ENCODE data around the gene PLCB1.
"Not testable (repeated sequence)": the region's sequence is repeated elsewhere in the genome, so short reads cannot be mapped to it uniquely, and the experiment has no call there.

PLCB1 gene

DNA sequence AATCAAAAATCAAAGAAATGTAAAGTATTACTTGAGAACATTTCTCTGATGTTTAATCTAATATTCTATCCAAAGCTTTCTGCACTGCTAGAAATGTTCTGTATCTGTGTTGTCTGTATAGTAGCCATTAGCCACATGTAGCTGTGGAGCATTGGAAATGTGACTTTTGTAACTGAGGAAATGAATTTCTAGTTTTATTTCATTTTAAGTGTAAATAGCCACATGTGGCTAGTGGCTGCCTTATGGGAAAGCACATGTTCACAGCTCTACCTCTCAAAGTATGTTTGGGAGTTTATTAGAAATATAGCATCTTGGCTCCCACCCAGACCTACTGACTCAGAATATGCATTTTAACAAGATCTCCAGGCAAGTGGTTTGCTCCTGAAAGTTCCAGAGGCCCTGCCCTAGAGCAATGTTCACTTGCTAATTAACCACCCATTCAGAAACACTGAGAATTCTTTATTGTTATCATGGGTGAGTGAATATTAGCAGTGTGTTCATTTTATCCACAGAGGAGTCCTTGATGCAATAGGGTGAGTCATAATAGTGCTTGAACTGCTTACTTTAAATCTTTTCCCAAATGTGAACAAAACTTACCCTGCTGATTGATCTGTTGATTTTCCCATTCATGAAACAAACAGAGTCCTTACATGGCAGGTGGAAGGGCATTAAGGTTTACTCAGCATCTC is 282.7 kb downstream of the PLCB1 start:
- DNase-seq: no peak

DNA sequence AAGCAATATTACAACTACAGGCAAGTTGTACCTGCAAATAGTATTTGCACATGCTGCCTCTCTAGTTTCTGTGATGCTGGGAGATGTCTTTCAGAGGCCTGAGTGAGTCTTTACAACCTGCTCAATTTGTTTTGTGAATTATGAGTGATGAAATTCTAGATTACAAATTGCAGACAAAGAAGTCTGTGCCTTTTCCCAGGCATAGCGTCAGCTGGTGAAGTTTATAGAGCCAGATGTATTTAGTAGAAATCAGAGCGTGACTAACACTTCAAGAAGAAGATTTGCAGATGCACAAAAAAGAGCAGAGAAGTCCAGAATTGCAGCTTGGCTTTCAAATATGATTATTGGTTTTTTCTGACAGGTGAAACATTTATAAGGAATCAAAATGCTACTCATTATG is 289.9 kb downstream of the PLCB1 start:
- DNase-seq: no peak

DNA sequence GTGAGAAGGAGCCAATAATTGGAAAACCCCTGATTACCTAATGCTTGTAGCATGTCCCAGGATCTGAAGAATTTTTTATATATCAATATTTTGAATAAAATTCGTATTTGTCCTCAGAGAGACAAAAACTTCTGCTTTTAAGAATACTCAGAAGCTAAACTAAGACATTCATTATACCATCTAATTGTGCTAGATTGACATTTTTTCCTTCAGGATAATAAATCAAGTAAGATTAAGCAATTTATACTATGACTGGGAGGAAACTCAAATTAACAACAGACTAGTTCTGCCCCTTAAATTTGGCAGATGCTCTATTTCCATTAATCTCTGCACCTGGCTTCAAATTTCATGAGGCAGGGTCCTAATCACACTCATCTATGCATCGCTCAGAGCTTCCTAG is 291.4 kb downstream of the PLCB1 start:
- no peak for DNase-seq

DNA sequence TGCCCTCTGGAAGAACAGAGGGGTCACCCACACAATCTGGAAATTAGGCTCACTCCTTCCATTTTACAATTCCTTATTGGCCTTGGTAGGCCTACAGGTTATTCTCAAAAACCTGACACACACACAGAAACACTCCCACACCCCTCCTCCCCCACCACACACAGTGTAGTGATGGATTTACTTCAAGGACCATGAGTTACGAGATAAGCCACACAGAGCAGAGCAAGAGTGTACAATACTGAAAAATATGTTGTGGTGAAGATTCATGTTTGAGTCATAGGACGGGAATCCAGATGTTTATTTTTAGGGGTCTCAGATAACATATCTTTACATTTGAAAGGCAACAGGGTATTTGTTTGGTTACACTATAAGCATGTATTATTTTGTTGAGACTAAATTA is 291.9 kb downstream of the PLCB1 start:
- DNase-seq: no peak

DNA sequence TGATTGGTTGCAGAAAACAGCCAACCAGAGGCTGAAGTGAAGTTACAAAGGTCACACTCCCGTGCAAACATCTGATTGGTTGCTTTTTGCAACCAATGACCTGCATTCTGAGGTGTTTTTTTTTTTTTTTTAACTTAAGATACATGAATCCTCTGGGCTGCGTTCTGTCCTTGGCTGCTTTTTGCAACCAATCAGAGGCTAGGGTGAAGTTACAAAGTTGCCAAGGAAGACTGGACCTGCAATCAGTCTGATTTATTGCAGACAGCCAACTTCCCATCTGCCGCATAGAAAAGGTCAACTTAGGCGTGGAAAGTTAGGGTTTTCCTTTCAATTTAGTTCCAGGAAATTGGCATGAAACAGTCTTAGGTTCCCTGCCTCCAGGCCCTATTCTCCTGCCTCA is 292.9 kb downstream of the PLCB1 start:
- no peak for DNase-seq

DNA sequence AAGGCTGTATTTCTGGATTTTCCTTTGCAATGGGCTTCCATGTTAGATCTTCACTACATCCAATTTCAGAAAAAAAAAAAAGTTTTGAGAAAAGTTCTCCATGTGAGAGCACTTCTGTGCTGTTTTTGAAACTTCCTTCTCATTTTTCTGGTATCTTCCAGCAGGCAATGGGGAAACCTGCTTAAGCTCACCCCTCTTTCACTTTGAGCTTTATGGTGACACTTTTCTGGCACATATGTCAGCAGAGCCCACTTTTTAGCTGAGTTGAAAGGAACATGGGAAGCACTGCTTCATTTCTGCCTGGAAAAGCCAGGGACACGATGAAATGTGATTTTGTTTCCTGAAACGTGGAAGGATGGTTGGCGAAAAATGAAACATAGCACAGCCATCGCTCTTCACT is 293.7 kb downstream of the PLCB1 start:
- no peak for DNase-seq

DNA sequence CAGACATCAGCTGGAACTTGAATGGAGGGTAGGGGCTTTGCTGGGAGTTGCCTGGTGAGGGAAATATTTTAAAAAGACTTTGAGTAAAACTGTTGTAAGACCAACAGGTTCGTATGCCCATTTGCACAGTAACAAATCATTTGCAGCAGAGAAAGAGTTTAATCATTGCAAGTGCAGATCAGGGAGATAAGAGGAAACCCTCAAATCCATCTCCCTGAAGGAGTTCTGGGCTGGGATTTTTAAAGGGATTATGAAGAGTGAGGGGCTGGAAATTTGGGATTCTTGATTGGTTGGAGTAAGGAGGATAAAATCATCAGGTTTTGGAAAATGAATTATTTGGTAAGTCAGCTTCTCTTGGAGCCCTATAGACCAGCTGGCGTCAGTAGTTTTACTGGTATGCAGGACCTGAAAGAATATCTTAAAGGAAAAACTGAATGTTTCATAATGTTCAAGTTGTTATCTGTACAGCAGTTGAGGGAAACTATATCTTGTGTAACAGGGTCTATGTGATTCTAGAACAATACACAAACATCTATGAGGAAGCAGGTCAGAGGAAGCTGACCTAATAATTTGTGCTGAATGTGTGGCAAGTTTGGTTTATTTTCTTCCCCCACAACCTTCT is 295.5 kb downstream of the PLCB1 start:
- DNase-seq: no peak

DNA sequence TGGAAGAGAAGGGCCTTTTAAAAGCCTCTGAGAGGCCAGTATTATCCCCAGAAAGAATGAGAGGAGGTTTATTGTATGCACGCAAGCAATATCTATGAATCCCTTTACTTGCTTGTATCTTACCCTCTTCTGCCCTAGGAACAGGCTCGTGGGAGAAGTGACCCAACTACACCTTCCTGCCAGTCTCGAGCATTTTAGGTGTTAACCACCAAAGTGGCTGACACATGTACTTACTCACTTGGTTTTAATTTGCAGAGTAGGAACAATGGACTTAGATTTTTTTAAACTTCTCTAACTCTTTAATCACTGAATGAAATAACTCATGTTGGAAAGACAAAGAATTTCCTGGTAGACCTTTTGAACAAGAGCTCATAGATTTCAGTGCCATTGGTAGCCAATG is 296.9 kb downstream of the PLCB1 start:
- DNase-seq: no peak

DNA sequence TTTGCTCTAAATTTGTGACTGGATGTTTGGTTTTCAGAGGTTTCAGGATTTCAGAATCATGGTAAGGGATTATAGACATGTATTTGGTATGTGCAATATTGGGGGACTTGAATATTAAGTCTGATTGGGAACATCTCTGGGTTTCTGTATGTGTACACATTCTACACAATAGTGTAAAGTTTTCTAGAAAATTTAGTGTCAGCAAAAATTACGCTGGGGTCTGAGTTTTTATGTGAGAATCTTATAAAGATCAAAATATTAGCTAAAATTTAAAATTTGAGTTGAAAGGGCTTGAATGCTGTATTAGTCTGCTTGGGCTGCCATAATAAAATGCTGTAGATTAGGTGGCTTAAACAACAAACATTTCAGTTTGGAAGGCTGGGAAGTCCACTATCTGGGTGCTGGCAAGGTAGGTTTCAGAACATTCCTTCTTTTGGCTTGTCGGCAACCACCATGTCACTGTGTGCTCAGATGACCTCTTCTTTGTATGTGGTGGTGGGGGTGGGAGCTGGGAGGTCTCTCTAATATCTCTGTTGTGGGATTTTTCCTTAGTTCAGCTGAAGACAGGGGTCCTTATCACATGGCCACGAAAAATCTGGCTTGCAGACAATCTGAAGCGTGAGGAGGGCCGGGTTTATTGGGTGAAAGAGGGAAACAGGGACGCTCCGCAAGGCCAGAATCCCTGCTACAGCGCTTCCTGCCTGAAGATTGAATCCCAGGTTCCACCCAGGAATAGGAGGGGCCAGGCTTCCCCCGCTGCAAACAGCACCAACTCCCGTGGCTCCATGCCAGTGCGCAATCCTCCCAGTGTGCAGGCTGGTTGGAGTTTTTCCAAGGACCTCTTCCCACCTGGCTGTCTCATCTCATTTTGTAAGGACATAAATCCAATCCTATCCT is 299.7 kb downstream of the PLCB1 start:
- no peak for DNase-seq

DNA sequence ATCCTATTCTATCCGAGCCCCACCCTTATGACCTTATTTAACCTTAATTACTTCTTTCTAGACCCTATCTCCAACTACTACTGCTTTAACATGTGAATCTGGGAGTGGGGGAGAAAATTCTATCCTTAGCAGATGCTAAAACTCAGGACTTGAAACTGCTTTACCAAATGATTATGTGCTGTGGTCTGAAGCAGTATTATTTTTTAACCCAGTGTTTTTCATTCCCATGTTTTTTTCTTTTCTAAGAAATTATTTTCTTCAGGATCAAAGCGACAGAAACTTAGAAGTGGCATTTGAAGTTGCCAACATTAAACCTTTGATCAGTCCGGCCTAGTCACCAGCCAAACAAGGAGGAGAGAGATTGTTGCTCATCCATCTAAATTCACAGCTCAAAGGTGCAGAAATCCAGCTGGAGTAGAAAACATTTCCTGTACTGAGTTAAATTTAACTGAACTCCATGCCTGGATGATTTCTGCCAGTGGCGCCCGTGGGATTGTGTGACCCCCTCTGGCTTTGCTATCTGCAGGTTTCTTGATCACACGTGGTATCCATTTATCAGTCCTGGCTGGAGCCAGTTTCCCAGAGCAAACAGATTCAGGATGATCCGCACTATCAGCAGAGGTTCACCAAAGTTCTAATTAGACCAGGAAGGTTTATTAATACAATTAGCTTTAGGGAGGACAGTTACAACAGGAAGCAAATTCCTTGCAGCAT is 300.5 kb downstream of the PLCB1 start:
- DNase-seq: no peak

DNA sequence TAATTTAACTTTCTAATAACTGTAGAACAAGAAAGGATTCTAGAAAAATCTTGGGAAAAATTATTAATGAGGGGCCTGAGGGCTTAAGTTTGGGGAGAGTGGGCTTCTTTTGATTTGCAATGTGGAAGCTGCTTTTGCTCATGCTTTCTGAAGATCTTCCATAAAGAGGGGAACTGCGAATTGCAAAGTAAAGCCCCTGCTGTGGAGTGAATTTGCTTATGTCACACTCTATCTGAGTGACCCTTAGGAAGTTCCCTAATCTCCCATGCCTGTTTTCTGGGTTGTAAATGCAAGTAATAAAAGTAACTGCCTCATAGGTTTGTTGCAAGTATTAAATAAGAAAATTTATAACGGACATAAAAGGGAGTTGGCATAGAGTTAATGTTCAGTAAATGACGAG is 301.2 kb downstream of the PLCB1 start:
- DNase-seq: no peak

DNA sequence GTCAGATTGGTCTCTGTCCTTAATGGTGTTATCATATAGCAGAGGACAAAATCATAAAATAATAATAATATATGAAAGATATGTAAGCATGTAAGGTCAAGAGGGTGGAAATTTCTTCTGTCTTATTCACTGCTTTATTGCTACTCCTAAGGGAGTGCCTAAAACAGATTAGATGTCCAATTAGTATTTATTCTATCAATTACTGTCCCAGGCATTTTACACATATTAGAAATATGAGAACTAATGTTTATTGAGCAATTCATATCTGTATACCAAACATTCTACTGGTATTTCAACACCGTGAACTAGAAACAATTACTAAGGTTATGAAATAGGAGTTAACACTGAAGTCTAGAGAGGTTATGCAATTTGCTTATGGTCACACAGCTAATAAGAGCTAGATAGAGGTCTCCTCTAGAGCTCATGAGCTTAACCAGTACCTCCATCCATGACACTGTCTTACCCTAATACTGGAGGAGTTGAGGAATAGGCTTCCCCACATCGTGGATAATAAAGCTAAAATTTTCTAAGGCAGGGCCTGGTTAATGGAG is 302.3 kb downstream of the PLCB1 start:
- DNase-seq: no peak

DNA sequence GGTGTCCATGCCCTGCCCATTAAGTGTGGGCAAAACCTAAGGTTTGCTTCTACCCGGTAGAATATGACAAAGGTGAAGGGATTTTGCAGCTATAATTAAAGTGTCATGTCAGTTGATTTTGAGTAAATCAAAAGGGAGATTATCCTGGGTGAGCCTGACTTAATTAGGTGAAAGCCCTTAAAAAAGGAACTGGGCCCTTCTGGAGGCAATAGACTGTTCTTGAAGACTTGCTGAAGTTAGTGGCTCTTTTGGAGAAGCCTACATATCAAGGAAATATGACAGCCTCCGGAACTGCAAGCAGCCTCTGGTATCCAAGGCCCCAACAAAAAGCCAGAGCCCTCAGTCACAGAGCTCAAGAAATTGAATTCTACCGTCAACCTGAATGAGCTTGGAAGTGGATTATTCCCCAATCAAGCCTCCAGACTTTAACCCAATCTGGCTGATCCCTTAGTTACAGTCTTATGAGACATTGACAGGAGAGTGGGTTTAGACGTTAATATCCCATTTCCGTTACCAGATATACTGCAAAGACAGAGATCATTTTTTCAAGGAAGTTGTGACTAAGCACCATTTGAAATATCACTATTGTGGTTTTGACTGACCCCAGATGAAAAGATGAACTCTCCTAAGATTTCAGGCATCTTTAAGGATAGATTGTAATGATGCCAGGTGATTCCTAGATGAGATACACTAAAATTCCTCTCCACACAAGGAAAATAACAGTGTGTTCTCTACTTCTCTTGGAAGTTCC is 303.4 kb downstream of the PLCB1 start:
- DNase-seq: no peak

DNA sequence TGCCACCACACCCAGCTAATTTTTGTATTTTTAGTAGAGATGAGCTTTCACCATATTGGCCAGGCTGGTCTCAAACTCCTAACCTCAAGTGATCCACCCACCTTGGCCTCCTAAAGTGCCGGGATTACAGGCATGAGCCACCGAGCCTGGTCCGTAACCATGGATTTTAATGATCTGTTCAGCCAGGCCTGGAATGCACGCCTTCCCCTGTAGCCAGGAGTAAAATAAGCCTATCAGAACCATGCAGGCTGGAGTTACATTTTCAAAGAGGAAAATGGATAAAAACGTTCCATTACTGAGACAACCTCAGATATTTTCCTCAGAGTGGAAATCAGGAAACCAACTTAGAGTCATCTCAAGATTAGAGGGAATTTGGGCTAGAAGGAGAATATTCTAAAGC is 304.9 kb downstream of the PLCB1 start:
- not testable (repeated sequence) for DNase-seq

DNA sequence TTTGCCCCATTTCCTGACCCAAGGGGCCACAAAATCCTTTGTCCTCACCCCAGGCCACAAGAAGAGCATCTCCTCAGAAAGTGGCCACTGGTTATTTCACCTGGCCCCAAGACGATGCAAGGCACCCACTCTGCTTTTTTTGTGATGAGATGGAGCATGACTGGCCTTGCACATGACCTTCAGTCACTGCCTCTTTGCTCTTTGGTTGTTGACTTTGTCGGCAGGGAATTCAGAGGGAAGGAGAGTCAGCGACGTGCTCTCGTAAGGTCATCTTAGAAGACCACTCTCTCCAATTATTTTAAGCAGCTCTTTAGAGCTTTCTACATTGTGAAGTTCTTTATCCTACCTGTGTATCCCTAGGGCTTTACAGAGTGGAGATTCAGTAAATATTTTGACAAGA is 306.7 kb downstream of the PLCB1 start:
- no peak for DNase-seq

DNA sequence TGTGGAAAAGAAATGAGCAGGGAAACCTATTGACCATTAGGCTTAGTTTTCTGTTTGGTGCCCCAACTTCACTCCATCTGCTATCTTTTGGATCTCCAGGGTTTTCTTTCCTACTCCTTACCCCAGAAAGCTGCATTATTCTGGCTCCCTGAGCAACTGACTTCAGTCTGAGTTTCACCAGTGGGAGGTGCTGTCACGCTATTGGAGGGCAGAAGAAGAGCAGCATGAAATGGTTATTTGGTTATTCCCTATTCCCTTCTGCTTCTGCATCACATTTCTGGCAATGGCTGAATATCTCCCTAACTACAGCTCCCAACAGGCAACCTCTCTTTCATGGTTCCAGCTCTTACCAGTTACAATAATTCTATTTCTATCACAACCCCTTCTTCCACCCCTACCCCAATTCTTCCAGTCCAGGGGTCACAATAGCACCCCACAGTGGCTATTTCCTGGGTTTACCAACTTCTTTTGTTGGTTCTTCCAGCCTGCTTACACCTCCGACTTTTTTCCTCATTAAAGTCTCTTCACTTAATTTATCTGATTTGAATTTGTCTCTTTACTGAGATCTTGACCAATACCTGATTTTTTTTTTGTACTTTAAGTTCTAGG is 311.5 kb downstream of the PLCB1 start:
- DNase-seq: no peak

DNA sequence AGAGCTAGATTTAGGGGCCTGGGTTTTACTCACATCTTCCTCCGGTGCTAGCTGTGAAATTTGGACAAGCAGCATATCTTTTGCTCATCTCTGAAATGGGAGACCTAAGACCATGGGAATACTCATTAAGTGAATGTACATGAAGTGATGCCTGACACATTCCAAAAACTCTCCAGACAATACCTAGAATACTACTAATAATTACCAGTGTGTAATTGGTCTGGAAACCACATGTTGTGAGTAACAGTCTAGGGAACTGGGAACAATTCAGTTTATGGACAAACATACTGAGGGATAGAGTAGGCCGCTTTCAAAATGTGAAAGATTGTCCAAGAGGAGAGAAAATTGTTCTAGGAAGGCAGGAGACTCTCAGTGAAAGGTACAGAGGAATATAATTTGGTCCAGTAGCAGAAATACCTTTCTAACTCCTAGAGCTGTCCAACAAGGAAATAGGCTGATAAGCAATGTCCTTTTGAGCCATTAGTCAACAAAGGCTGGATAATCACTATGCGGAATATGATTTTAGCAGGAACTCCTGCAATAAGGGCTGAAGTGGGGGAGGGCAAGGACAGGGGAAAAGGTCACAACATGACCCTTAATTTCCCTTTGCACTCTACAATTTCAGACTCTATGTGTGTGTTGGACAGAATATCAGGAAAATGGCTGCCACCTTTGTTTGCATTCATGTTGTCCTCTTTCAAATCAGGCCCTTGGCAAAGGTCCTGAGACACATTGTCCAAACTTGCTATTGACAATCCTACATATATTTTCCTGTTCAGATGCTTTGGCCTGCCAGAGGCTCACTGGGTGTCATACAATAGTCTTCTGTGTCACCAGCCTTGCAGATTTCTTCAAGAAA is 315.4 kb downstream of the PLCB1 start:
- no peak for DNase-seq

DNA sequence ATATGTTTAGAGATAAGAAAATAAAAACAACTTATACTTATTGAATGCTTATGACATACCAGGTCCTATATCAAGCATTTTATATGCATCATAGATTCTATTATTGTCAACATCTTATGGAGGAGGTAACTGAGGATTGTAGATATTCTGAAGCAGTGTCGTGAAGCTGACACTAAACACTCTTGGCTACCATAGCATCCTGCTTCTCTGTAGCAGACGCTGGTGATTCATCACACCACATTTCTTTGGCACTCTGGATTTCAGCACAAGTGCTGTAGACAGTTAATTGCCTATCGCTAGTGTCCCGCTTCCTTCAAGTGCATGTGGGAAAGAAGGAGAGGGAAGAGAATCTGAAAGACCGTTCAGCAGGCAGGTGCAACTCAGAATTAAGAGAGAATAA is 317.1 kb downstream of the PLCB1 start:
- DNase-seq: no peak

DNA sequence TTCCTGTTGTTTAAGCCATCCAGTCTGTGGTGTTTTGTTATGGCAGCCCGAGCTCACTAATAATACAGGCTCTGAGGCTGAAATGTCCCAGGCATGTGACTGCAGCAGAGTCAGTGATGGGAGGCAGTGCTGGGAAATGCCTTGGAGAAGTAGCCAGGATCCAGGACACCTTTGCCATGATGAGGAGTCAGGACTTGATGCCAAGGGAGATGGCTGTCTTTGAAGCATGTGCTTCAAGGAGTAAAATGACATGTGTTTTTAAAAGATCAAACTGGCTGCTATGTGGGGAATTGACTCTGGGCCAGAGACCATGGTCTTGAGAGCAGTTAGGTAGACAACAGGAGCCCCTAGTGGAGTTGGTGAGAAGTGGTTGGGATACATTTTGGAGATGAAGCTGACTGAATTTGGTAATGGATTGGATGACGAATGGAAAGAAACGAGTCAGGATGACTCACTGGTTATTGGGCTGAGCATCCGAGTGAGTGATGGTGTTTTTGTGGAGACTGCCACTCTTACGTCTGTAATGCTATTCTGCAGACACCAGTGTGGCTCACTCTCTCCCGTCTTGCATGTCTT is 322.2 kb downstream of the PLCB1 start:
- DNase-seq: peak in 1 of 2 experiments; percentile 7

DNA sequence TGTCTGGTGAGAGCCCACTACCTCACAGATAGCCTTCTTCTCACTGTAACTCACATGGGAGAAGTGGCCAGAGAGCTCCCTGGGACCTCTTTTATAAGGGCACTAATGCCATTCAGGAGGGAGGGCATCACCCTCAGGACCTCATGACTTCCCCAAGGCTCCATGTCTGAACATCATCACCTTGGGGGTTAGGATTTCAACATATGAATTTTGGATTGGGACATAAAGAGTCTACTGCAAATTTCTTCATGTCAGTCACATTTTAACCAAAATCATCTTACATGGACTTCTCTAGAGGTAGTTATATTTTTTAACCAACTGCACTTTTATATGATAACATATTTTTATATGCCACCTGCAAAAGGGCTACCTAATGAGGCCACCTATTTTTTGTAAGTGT is 324.7 kb downstream of the PLCB1 start:
- no peak for DNase-seq
